Tongue (tissue), 3 donors: ENCODE measurements around the gene CHMP3. TPM values are rescaled to one million over a fixed set of nuclear protein-coding genes. Genes with fewer than 3 reads are reported as not detected.

Source experiments
- DNase-seq: peaks from one replicate; pipeline ENCODE4 v3.0.0-alpha.2; 2015
- small RNA-seq: library from RNA; depleted of rRNA; stranded (forward); fragments of <200 nt; gene quantifications from one replicate; pipeline ENCODE3, GENCODE V24; 2014; ENCODE audit warnings: low replicate concordance
- total RNA-seq: library from RNA; depleted of rRNA; stranded (reverse); fragments of >200 nt; gene quantifications from one replicate; pipeline ENCODE4 v1.2.3, GENCODE V29; 2014

Gene CHMP3
- total RNA-seq, 1 donor from 2014 or later, result 95.5 TPM

GRCh38 chr2:86466306-86466705 is 96.9 kb downstream of the CHMP3 start:
- DNase-seq, result peak; percentile 34

- DNase-seq, result no peak
Measured at GRCh38 chr2:86464652-86465051, 98.6 kb downstream of the CHMP3 start.

GRCh38 chr2:86461042-86461743 is 102.0 kb downstream of the CHMP3 start:
- DNase-seq, result no peak

GRCh38 chr2:86455181-86455580 is 108.1 kb downstream of the CHMP3 start:
- DNase-seq, result no peak

- DNase-seq, result no peak
Measured at GRCh38 chr2:86454238-86454637, 109.0 kb downstream of the CHMP3 start.

GRCh38 chr2:86453836-86454235 is 109.4 kb downstream of the CHMP3 start:
- DNase-seq, result peak; percentile 92

Small RNA genes within 50 kb of the gene (small RNA-seq; reads per million reads assigned to genes)
- gene RNU6-640P, result not detected

Other genes starting within 250 kb of the CHMP3 start
- 29.3 TPM for gene REEP1, start 225.8 kb downstream of the CHMP3 start, total RNA-seq
- gene KDM3A, start 122.1 kb downstream of the CHMP3 start, total RNA-seq, result 93.8 TPM
- 39.0 TPM for gene RNF103, start 60.4 kb upstream of the CHMP3 start, total RNA-seq
- 76.5 TPM for gene RMND5A, start 156.8 kb upstream of the CHMP3 start, total RNA-seq
- gene CD8A, start 227.5 kb upstream of the CHMP3 start, total RNA-seq, result 0.72 TPM